ENCODE measurements around the gene VASP.

DNA sequence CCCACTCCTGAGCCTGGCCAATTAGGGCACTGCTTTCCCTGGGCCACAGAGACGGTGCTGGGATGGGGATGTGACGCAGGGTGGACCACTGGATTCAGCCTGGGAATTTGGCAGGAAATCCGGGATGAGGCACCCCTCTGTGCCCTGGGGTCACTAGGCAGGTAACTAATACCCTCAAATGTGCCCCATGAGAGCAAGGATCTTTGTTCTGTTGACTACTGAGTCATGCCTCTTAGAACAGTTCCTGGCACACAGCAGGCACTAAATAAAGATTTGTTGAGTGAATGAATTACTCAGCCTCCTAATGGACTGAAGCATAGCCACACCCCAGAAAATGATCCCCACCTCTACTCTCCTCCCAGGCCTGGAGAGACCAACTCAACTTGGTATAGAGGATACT is 61.5 kb downstream of the VASP start:
- TF ChIP-seq CTCF (IDR thresholded peaks at IDR 0.05): no peak
- no peak for TF ChIP-seq POLR2A (IDR thresholded peaks at IDR 0.05)

Data from heart left ventricle (tissue), 13 donors.